ENCODE measurements around the gene UTP14C.
"Not testable (repeated sequence)": the region's sequence is repeated elsewhere in the genome, so short reads cannot be mapped to it uniquely, and the experiment has no call there.

UTP14C gene

GRCh38 chr13:51981355-51981754 is 43.1 kb upstream of the UTP14C start:
- TF ChIP-seq CTCF (IDR thresholded peaks at IDR 0.05; ENCODE audit: low read depth, low read length, missing control alignments) = no peak
- H3K4me3 ChIP-seq (replicated peaks; ENCODE audit: low read depth, low read length) = no peak overlapping the region
- no peak for DNase-seq (ENCODE audit: extremely low read depth, low read depth)

DNA sequence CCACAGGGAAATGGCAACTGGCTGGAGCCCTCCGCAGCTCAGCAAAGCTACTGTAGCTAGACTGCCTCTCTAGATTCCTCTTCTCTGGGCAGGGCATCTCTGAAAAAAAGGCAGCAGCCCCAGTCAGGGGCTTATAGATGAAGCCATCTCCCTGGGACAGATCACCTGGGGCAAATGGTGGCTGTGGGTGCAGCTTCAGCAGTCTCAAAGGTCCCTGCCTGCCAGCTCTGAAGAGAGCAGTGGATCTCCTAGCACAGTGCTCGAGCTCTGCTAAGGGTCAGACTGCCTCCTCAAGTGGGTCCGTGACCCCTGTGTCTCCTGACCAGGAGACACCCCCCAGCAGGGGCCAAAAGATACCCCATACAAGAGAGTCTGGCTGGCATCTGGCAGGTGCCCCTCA is 41.2 kb upstream of the UTP14C start:
- not testable (repeated sequence) for H3K4me3 ChIP-seq (replicated peaks; ENCODE audit: low read depth, low read length); DNase-seq (ENCODE audit: extremely low read depth, low read depth)

DNA sequence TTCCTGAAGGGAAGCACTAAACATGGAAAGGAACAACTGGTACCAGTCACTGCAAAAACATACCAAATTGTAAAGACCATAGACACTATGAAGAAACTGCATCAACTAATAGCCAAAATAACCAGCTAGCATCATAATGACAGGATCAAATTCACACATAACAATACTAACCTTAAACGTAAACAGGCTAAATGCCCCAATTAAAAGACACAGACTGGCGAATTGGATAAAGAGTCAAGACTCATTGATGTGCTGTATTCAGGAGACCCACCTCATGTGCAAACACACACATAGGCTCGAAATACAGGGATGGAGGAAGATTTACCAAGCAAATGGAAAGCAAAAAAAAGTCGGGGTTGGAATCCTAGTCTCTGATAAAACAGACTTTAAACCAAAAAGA is 39.6 kb upstream of the UTP14C start:
- H3K4me3 ChIP-seq (replicated peaks; ENCODE audit: low read depth, low read length); DNase-seq (ENCODE audit: extremely low read depth, low read depth): not testable (repeated sequence)

GRCh38 chr13:51988988-51989618 is 35.4 kb upstream of the UTP14C start:
- no peak for TF ChIP-seq CTCF (IDR thresholded peaks at IDR 0.05; ENCODE audit: low read depth, low read length, missing control alignments)
- no peak for DNase-seq (ENCODE audit: extremely low read depth, low read depth)
- no peak overlapping the region for H3K4me3 ChIP-seq (replicated peaks; ENCODE audit: low read depth, low read length)

GRCh38 chr13:51993713-51994112 is 30.8 kb upstream of the UTP14C start:
- TF ChIP-seq CTCF (IDR thresholded peaks at IDR 0.05; ENCODE audit: low read depth, low read length, missing control alignments) = no peak
- H3K4me3 ChIP-seq (replicated peaks; ENCODE audit: low read depth, low read length) = no peak overlapping the region
- no peak for DNase-seq (ENCODE audit: extremely low read depth, low read depth)

DNA sequence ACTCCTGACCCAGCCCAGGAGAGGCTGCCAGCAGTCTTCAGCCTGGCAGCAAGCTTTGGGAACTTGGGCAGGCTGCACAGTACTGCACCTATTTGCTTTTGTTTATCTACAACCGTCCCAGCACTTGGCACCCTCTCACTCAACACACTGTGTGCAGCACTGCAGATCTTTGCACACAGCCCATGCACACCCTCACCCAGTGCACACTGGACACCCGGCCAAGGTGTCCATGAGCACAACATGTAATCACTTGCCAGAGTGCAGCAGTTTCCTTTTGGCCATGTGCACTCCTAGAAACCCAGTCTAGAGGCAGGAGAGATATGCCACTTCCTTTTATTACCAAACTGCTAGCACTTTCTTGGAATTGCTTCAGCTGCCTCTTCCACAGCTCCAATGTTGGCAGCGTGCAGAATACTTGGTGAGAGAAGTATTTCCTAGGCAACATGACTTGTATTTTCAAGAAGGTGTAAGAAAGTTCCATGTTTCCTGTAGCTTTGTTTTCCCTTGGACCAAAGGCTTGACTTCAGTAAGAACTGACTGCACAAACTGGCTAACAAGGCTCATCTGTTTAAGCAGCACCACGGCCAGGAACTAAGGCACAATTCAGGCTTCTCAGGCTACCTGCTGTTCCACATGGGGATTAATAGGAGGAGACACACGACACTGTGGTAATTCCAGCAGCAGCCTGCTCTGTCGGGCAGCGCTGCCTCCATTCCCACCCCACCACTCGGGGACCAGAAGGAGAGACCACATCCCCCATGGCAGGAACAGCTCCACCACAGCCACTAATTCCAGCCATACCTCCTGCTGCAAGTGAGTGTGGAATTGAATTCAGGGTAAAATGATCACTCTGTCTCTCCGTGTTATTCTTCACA is 28.6 kb upstream of the UTP14C start:
- TF ChIP-seq CTCF (IDR thresholded peaks at IDR 0.05; ENCODE audit: low read depth, low read length, missing control alignments) = no peak
- H3K4me3 ChIP-seq (replicated peaks; ENCODE audit: low read depth, low read length) = no peak overlapping the region
- no peak for DNase-seq (ENCODE audit: extremely low read depth, low read depth)

GRCh38 chr13:51996641-51997040 is 27.9 kb upstream of the UTP14C start:
- DNase-seq (ENCODE audit: extremely low read depth, low read depth) = no peak
- no peak for TF ChIP-seq CTCF (IDR thresholded peaks at IDR 0.05; ENCODE audit: low read depth, low read length, missing control alignments)
- no peak overlapping the region for H3K4me3 ChIP-seq (replicated peaks; ENCODE audit: low read depth, low read length)
